DMS153 treated with DMSO at 0.1 percent for 48 hours (cell line): Measurements from ENCODE around the gene CLEC16A.

Experiments
- DNase-seq: peaks from one replicate; lab custom pipeline; 2025; ENCODE audit not compliant: unreplicated experiment; lab: John Stamatoyannopoulos, UW

Gene CLEC16A

GRCh38 chr16:11035096-11035495 lies 90.7 kb downstream of the CLEC16A start:
- DNase-seq: no peak

- DNase-seq: no peak
These were observed 91.7 kb downstream of the CLEC16A start for GRCh38 chr16:11036040-11036439.

GRCh38 chr16:11036868-11037410 lies 92.6 kb downstream of the CLEC16A start:
- no peak for DNase-seq

- no peak for DNase-seq
These were observed 93.9 kb downstream of the CLEC16A start for GRCh38 chr16:11038305-11038704.

GRCh38 chr16:11038777-11039176 lies 94.4 kb downstream of the CLEC16A start:
- DNase-seq: no peak

DNA sequence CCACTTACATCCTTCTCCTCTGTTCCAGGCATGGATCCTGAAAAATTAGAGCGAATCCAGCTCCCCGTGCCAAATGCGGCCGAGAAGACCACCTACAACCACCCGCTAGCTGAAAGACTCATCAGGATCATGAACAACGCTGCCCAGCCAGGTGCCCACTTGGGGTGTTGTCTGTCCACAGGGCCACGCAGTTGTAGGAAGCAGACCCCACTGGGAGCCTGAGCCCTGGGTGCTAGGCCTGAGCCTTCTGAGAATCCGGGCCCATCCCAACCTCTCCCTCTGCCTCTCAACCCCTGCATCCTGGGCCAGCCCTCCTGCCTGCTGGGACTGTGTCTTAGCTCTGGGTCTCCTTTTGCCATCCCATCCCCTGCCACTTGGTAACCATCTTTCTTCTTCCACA lies 95.4 kb downstream of the CLEC16A start:
- no peak for DNase-seq

GRCh38 chr16:11042191-11042590 lies 97.8 kb downstream of the CLEC16A start:
- DNase-seq: no peak

- no peak for DNase-seq
These were observed 101.1 kb downstream of the CLEC16A start for GRCh38 chr16:11045441-11045840.

DNA sequence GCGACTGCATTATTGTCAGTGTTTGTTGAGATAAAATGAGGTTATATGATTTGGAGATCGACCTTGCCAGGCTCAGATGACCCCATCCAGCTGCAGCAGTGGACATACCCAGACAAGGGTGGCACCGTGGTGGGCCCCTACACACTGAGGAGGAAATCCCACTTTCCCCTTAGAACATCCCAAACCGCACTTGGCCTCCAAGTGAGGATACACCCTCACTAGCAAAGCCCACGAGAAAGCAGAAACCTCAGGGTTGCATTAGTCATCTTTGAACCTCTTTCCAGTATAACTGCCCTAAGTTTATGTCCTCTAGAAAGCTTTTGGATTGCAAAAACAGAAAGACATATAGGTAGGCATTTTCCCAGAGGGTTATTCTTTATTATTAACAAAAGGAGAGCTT lies 101.5 kb downstream of the CLEC16A start:
- no peak for DNase-seq

- no peak for DNase-seq
These were observed 102.1 kb downstream of the CLEC16A start for GRCh38 chr16:11046382-11046931.

- peak; percentile 12 for DNase-seq
These were observed 102.7 kb downstream of the CLEC16A start for GRCh38 chr16:11047057-11047456.

- no peak for DNase-seq
These were observed 103.8 kb downstream of the CLEC16A start for GRCh38 chr16:11047939-11048800.

- no peak for DNase-seq
These were observed 105.2 kb downstream of the CLEC16A start for GRCh38 chr16:11049396-11050059.

DNA sequence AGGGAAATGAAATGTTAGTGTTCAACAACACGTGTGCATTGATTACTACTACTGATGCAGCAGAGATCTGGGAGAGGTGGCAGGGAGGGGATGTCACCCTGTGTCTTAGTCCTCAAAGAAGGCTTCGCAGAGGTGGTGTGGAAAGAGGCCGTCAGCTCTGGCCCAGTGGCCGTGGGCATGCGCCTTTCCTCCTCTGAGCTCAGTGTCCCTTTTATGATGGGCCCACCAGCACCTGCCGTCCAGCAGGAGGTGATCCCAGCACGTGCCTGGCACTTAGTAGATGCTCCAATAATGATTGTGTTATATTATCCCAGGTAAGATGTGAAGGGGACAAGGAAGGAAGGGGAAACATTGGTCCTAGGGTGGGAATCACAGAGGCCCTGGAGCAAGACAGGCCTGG lies 106.2 kb downstream of the CLEC16A start:
- DNase-seq: no peak

DNA sequence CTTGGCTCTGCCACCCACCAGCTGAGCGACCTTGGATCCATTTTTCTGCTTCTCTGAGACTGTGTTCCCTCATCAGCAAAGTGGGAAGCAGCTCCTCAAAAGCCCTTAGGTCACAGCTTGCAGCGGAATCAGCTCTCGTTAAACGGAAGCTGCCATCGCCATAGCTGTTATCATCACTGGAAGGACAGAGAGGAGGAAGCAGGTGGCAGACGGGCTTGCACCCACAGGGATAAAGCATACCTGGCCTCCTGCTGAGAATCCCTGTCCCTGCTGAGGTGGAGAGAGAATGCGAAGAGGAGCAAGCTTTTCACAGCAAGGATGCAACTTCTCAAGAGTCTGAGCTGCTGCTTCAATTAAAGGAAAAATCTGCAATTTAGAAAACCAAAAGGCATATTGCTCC lies 106.6 kb downstream of the CLEC16A start:
- peak; percentile 46 for DNase-seq

GRCh38 chr16:11051430-11051829 lies 107.1 kb downstream of the CLEC16A start:
- no peak for DNase-seq

DNA sequence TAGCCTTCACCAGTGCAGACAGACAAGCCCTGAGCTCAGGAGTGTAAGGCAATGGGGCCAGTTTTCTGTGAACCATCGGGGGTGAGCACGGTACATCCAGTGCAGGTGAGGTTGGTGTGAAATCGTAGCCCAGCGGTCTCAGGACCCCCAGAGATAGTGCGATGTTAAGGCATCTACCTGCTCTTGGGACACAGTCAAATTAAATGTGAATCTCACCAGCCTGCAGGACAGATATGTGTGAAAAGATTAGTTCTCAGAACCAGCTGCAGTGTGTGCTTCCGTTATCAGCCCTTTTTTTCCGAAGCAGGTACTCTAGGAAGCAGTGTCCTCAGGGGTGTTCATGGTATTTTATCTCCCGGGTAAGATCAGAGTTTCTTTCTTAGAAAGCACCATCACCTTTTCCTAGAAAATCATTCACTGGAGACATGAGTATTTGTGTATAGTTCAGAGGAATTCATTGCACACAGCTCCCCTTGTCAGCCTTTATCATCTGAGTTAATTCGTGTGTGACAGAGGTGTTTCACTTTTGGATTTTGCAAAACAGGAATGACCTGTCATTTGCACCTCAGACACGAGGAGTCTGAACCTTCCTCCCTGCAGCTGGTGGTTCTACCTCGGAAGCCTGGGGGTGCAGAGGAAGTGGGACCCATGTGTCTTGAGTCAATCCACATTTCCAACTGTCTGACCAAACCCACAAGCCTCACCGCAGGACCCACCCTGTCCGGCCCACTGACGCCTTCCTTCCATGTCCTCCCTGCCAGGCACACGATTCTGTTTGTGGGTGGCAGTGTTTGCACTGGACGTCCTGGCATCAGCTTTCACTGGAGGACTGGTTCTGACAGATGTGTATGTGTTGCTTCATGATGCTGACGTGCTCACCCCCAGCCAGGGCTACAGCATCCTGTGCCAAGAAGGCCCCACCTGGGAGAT lies 107.8 kb downstream of the CLEC16A start:
- DNase-seq: no peak

GRCh38 chr16:11053916-11054460 lies 109.6 kb downstream of the CLEC16A start:
- DNase-seq: no peak

- no peak for DNase-seq
These were observed 112.0 kb downstream of the CLEC16A start for GRCh38 chr16:11056090-11056992.
